MM.1S (cell line): ENCODE measurements around the gene NLRP3.

Experiments
- EZH2 ChIP-seq: fragments of 300-600 bp; sonication (generic); optimal IDR thresholded peaks from 2 replicates; pipeline ENCODE3; 2017; ENCODE audit warnings: low read depth, mild to moderate bottlenecking, antibody characterized with exemption, low read length, mixed read lengths
- EZH2phosphoT487 ChIP-seq: fragments of 300-600 bp; sonication (generic); IDR thresholded peaks from 2 replicates; pipeline ENCODE4 v1.6.1; 2018; ENCODE audit warnings: antibody characterized with exemption, low read length
- TF ChIP-seq, protein P1 (sequence below): fragments of 300-600 bp; sonication (generic); IDR thresholded peaks from 2 replicates; pipeline ENCODE4 v1.5.1; 2016; ENCODE audit warnings: antibody characterized with exemption, low read length, mixed read lengths

DNA sequence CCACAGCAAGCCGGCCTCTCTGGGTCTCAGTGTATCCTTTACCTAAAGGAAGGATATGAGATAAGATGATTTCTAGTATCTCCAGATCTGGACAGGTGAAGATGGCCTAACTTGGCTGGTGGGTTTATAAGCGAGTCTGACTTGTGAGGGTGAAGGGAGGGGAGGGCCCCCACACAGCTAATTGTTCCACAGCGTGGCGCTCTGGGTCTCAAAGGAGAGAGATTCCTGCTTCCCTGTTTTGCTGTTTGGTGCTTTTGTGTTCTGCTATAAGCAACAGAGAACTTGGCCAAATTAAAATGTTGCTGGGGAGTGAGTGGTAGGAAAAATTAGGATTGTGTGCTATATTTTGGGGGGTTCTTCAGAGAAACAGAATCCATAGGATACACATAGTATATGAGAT lies 28.9 kb upstream of the NLRP3 start:
- TF ChIP-seq, protein P1, sequence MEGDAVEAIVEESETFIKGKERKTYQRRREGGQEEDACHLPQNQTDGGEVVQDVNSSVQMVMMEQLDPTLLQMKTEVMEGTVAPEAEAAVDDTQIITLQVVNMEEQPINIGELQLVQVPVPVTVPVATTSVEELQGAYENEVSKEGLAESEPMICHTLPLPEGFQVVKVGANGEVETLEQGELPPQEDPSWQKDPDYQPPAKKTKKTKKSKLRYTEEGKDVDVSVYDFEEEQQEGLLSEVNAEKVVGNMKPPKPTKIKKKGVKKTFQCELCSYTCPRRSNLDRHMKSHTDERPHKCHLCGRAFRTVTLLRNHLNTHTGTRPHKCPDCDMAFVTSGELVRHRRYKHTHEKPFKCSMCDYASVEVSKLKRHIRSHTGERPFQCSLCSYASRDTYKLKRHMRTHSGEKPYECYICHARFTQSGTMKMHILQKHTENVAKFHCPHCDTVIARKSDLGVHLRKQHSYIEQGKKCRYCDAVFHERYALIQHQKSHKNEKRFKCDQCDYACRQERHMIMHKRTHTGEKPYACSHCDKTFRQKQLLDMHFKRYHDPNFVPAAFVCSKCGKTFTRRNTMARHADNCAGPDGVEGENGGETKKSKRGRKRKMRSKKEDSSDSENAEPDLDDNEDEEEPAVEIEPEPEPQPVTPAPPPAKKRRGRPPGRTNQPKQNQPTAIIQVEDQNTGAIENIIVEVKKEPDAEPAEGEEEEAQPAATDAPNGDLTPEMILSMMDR: no peak
- TF ChIP-seq EZH2phosphoT487 (no peak), EZH2 (no peak)
